SK-N-SH (cell line): ENCODE data around the gene AGBL1. TPM values are rescaled to one million over a fixed set of nuclear protein-coding genes. Genes with fewer than 3 reads are reported as not detected.

ENCODE experiments used
- CTCF ChIA-PET: fragments of 300-600, 350-600 bp; formaldehyde crosslinking; extraction: SDS; loops from one replicate; lab custom pipeline; 2021; lab: Yijun Ruan, JAX
- POLR2A ChIA-PET: fragments of 350-600 bp; sonication (Branson Sonifier 250); formaldehyde crosslinking; extraction: SDS; loops from one replicate; lab custom pipeline; 2020; ENCODE audit warnings: antibody characterized with exemption, inconsistent platforms; lab: Yijun Ruan, JAX
- DNase-seq: peaks from one replicate; pipeline ENCODE4 v3.0.0; 2012
- H2AFZ ChIP-seq: fragments of 200-600 bp; sonication (generic); 2 replicates; pipeline ENCODE4 v1.8.1; 2016; ENCODE audit warnings: antibody characterized with exemption, mild to moderate bottlenecking, low read depth
- H3F3A ChIP-seq: fragments of 200-600 bp; sonication (generic); replicated peaks from 2 replicates; pipeline ENCODE3; 2016; ENCODE audit warnings: antibody characterized with exemption, mild to moderate bottlenecking; ENCODE audit not compliant: insufficient read depth
- H3K27ac ChIP-seq, 2 experiments: fragments of 200-500 bp in 1 of 2; fragments of 200-600 bp in 1 of 2; sonication (Bioruptor generic) in 1 of 2; sonication (generic), shearing (Covaris generic) in 1 of 2; 2 replicates each; pipeline versions ENCODE4 v1.5.1 to v1.6.1; 2014 to 2016; ENCODE audit warnings: low read depth in 2 of 2, inconsistent platforms in 1 of 2, low read length in 1 of 2, mild to moderate bottlenecking in 1 of 2, mixed read lengths in 1 of 2
- H3K27me3 ChIP-seq: fragments of 200-600 bp; sonication (generic), shearing (Covaris generic); 2 replicates; pipeline ENCODE4 v1.6.1; 2016; ENCODE audit warnings: mixed run types; ENCODE audit not compliant: insufficient read depth
- H3K36me3 ChIP-seq, 2 experiments: fragments of 200-500 bp in 1 of 2; fragments of 200-600 bp in 1 of 2; sonication (Bioruptor generic) in 1 of 2; sonication (generic) in 1 of 2; replicated peaks in 1 of 2; 2 replicates each; pipeline versions ENCODE3 to v1.5.1; 2014 to 2016; ENCODE audit warnings: low read length in 1 of 2, mild to moderate bottlenecking in 1 of 2; ENCODE audit not compliant: insufficient read depth in 2 of 2, control insufficient read depth in 1 of 2
- H3K4me1 ChIP-seq, 2 experiments: fragments of 200-500 bp in 1 of 2; fragments of 200-600 bp in 1 of 2; sonication (Bioruptor generic) in 1 of 2; sonication (generic), shearing (Covaris generic) in 1 of 2; 2 replicates each; pipeline versions ENCODE4 v1.5.1 to v1.6.1; 2014 to 2016; ENCODE audit warnings: low read depth in 1 of 2, low read length in 1 of 2, mixed run types in 1 of 2; ENCODE audit not compliant: insufficient read depth in 2 of 2, control insufficient read depth in 1 of 2
- H3K4me2 ChIP-seq: fragments of 200-600 bp; sonication (generic), shearing (Covaris generic); 2 replicates; pipeline ENCODE4 v1.6.1; 2017; ENCODE audit warnings: mixed run types
- H3K4me3 ChIP-seq, 2 experiments: fragments of 200-500 bp in 1 of 2; fragments of 200-600 bp in 1 of 2; sonication (Bioruptor generic) in 1 of 2; sonication (generic), shearing (Covaris generic) in 1 of 2; 2 replicates each; pipeline versions ENCODE4 v1.5.1 to v1.8.1; 2014 to 2016; ENCODE audit warnings: low read depth in 2 of 2, inconsistent platforms in 1 of 2, low read length in 1 of 2, mild to moderate bottlenecking in 1 of 2, mixed read lengths in 1 of 2, moderate library complexity in 1 of 2
- H3K79me2 ChIP-seq: fragments of 200-600 bp; sonication (generic); 2 replicates; pipeline ENCODE4 v1.8.1; 2017; ENCODE audit warnings: mild to moderate bottlenecking; ENCODE audit not compliant: insufficient read depth
- H3K9ac ChIP-seq: fragments of 200-600 bp; sonication (generic); 2 replicates; pipeline ENCODE4 v1.6.1; 2017; ENCODE audit warnings: mixed run types
- H3K9me2 ChIP-seq: fragments of 200-600 bp; sonication (generic); 2 replicates; pipeline ENCODE4 v1.6.1; 2017; ENCODE audit warnings: mixed run types
- H3K9me3 ChIP-seq: fragments of 200-600 bp; sonication (generic); 2 replicates; pipeline ENCODE4 v1.6.1; 2017; ENCODE audit warnings: mixed run types, mild to moderate bottlenecking, moderate library complexity
- H4K20me1 ChIP-seq: fragments of 200-600 bp; sonication (generic); 2 replicates; pipeline ENCODE4 v1.6.1; 2017; ENCODE audit warnings: mild to moderate bottlenecking, mixed run types; ENCODE audit not compliant: insufficient read depth
- CHD2 ChIP-seq: fragments of 150-350 bp; IDR thresholded peaks from 2 replicates; pipeline ENCODE4 v1.6.1; 2018; ENCODE audit warnings: low read length; ENCODE audit not compliant: partially characterized antibody
- EZH2phosphoT487 ChIP-seq: fragments of 200-600 bp; sonication (generic); IDR thresholded peaks from 2 replicates; pipeline ENCODE4 v1.6.1; 2017; ENCODE audit warnings: low read depth, mixed run types, mild to moderate bottlenecking, antibody characterized with exemption, moderate library complexity, borderline replicate concordance
- FOXJ3 ChIP-seq: sonication (generic); formaldehyde crosslinking; IDR thresholded peaks from 2 replicates; pipeline ENCODE4 v1.5.1; 2020; ENCODE audit warnings: mild to moderate bottlenecking, missing genetic modification reagents
- GABPA ChIP-seq: IDR thresholded peaks from 2 replicates; pipeline ENCODE4 v1.4.0; 2012; ENCODE audit warnings: low read depth, mild to moderate bottlenecking
- JUND ChIP-seq: IDR thresholded peaks from 2 replicates; pipeline ENCODE4 v1.4.0; 2012
- MXI1 ChIP-seq: IDR thresholded peaks from 2 replicates; pipeline ENCODE4 v1.6.1; 2012; ENCODE audit warnings: mild to moderate bottlenecking, low read depth, low read length, improper control_type of control experiment
- NRF1 ChIP-seq: IDR thresholded peaks from 2 replicates; pipeline ENCODE4 v1.6.1; 2012; ENCODE audit warnings: low read depth, mild to moderate bottlenecking, low read length
- POLR2AphosphoS5 ChIP-seq: IDR thresholded peaks from 2 replicates; pipeline ENCODE4 v1.6.1; 2012; ENCODE audit warnings: low read depth, low read length
- RAD21 ChIP-seq: IDR thresholded peaks from 2 replicates; pipeline ENCODE4 v1.6.1; 2012; ENCODE audit warnings: mild to moderate bottlenecking, low read length
- RFX5 ChIP-seq: IDR thresholded peaks from 2 replicates; pipeline ENCODE4 v1.6.1; 2012; ENCODE audit warnings: mild to moderate bottlenecking, improper control_type of control experiment, low read length
- RXRA ChIP-seq: IDR thresholded peaks from 2 replicates; pipeline ENCODE4 v1.4.0; 2012; ENCODE audit warnings: low read depth, mild to moderate bottlenecking, borderline replicate concordance
- SIN3A ChIP-seq: IDR thresholded peaks from 2 replicates; pipeline ENCODE4 v1.6.1; 2012; ENCODE audit warnings: low read depth, mild to moderate bottlenecking, low read length, moderate library complexity, borderline replicate concordance
- SMC3 ChIP-seq: IDR thresholded peaks from 2 replicates; pipeline ENCODE4 v1.6.1; 2012; ENCODE audit warnings: low read depth, low read length, improper control_type of control experiment
- TAF1 ChIP-seq: IDR thresholded peaks from 2 replicates; pipeline ENCODE4 v1.6.1; 2012; ENCODE audit warnings: low read depth, mild to moderate bottlenecking, low read length, moderate library complexity, borderline replicate concordance
- TCF12 ChIP-seq: IDR thresholded peaks from 2 replicates; pipeline ENCODE4 v1.4.0; 2012
- TEAD4 ChIP-seq: IDR thresholded peaks from 2 replicates; pipeline ENCODE4 v1.4.0; 2012; ENCODE audit warnings: mild to moderate bottlenecking, borderline replicate concordance; ENCODE audit not compliant: insufficient read depth
- WGBS: methylation state at CpG from one replicate; pipeline ENCODE4 v1.1.6; 2017; ENCODE audit warnings: low lambda C conversion rate; 5-methylcytosine and 5-hydroxymethylcytosine counted together
- polyA plus RNA-seq, 3 experiments: library from polyadenylated mRNA; depleted of rRNA; stranded (reverse); fragments of >200 nt; gene quantifications; 2 replicates each; pipeline ENCODE4 v1.2.3, GENCODE V29; 2012
- TF ChIP-seq, protein P1 (sequence below): IDR thresholded peaks from 2 replicates; pipeline ENCODE4 v1.6.1; 2012; ENCODE audit warnings: mild to moderate bottlenecking, low read depth, low read length, moderate library complexity
- TF ChIP-seq, protein P2 (sequence below): IDR thresholded peaks from 2 replicates; pipeline ENCODE4 v1.4.0; 2012; ENCODE audit warnings: low read depth, borderline replicate concordance
- TF ChIP-seq, protein P3 (sequence below): fragments of 200-600 bp; sonication (generic); IDR thresholded peaks from 2 replicates; pipeline ENCODE4 v1.6.1; 2017; ENCODE audit warnings: antibody characterized with exemption, mild to moderate bottlenecking, moderate library complexity
- TF ChIP-seq, protein P4 (sequence below): fragments of 150-350 bp; IDR thresholded peaks from 2 replicates; pipeline ENCODE4 v1.6.1; 2016; ENCODE audit warnings: mild to moderate bottlenecking, low read depth, low read length

The AGBL1 gene
- polyA plus RNA-seq, 1 of the 3 experiments (the other 2 are of a cell fraction) = not detected

DNA sequence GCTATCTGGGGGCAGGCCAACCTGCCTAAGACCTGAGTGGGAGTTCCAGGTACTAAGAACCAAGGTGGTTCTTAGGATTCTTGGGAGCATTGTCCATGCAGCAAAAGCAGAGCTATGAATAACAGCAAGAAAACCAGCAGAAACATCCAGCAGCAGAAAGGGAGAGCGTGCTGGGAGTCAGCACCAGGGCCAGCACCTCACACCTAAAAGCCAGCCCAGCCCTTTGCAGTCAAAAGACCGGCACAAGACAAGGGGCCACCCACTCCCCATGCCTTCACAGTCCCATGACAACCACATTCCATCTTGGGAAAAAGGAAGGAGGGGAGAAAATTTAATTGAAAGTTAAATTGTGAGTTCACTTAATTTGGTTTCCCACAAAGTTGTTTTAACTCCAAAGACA, 364.9 kb downstream of the AGBL1 start:
- TF ChIP-seq RXRA = no peak
- no peak for TF ChIP-seq FOXJ3
- TF ChIP-seq, protein P1, sequence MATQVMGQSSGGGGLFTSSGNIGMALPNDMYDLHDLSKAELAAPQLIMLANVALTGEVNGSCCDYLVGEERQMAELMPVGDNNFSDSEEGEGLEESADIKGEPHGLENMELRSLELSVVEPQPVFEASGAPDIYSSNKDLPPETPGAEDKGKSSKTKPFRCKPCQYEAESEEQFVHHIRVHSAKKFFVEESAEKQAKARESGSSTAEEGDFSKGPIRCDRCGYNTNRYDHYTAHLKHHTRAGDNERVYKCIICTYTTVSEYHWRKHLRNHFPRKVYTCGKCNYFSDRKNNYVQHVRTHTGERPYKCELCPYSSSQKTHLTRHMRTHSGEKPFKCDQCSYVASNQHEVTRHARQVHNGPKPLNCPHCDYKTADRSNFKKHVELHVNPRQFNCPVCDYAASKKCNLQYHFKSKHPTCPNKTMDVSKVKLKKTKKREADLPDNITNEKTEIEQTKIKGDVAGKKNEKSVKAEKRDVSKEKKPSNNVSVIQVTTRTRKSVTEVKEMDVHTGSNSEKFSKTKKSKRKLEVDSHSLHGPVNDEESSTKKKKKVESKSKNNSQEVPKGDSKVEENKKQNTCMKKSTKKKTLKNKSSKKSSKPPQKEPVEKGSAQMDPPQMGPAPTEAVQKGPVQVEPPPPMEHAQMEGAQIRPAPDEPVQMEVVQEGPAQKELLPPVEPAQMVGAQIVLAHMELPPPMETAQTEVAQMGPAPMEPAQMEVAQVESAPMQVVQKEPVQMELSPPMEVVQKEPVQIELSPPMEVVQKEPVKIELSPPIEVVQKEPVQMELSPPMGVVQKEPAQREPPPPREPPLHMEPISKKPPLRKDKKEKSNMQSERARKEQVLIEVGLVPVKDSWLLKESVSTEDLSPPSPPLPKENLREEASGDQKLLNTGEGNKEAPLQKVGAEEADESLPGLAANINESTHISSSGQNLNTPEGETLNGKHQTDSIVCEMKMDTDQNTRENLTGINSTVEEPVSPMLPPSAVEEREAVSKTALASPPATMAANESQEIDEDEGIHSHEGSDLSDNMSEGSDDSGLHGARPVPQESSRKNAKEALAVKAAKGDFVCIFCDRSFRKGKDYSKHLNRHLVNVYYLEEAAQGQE = peak; percentile 60; the same call in 1 of the 2 replicates
- no peak for TF ChIP-seq TEAD4
- Histone ChIP-seq H3K9ac (no peak overlapping the region), H3K27ac (no peak overlapping the region), H2AFZ (no peak overlapping the region), H4K20me1 (no peaks in the 10 kb centered on the region), H3K27me3 (no peaks in the 10 kb centered on the region), H3K4me1 (no peaks in the 10 kb centered on the region), H3K9me2 (no peaks in the 10 kb centered on the region), H3F3A (no peaks in the 10 kb centered on the region), H3K79me2 (no peaks in the 10 kb centered on the region), H3K36me3 (no peaks in the 10 kb centered on the region), H3K9me3 (no peaks in the 10 kb centered on the region), H3K4me2 (no peak overlapping the region), H3K4me3 (no peak overlapping the region)
- ChIA-PET CTCF (no interaction called here), POLR2A (no interaction called here)
- DNase-seq = no peak
- WGBS = 21% methylated on average over 2 of the region's 2 CpGs

DNA sequence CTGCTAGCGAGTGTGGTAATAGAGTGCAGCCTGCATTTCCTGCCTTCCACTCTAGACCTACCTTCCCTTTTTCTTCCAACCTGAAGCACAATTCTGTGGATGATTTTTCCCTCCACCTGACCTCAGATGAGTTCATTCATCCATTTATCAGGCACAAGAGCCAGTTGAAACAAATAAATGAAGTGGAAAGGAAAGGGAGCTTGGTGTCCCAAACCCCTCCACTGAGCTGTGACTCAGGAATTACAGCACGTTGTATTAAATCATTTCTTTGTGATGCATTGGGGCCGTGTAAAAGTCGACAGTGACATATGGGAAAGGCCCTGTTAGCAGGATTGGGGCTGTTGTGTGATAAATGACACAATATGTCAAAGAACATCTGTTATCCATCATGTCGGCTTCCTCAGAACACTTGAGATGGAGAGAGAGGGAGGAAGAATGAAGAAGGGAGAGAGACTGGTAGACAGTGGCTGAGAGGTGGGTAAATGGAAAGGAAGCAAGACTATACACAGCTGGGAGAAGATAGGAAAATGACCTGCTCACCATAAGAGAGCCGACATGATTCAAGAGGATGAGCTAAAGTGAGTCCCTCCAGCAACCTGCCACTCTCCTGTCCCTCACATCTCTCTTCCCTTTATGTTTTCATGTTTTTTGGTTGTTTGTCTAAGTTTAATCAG, 366.0 kb downstream of the AGBL1 start:
- Histone ChIP-seq H3K9ac (no peak overlapping the region), H2AFZ (no peak overlapping the region), H3K36me3 (no peaks in the 10 kb centered on the region), H3K79me2 (no peaks in the 10 kb centered on the region), H3K4me3 (no peak overlapping the region), H4K20me1 (no peaks in the 10 kb centered on the region), H3K4me1 (no peaks in the 10 kb centered on the region), H3K9me3 (no peaks in the 10 kb centered on the region), H3K4me2 (no peak overlapping the region), H3K27ac (no peak overlapping the region), H3F3A (no peaks in the 10 kb centered on the region), H3K9me2 (no peaks in the 10 kb centered on the region), H3K27me3 (no peaks in the 10 kb centered on the region)
- TF ChIP-seq TCF12 (no peak), EZH2phosphoT487 (no peak), NRF1 (no peak), MXI1 (no peak), GABPA (no peak), POLR2AphosphoS5 (no peak), RFX5 (no peak), SMC3 (no peak), SIN3A (no peak), CHD2 (no peak), RAD21 (no peak), RXRA (no peak), JUND (no peak), TAF1 (no peak)
- TF ChIP-seq, protein P2, sequence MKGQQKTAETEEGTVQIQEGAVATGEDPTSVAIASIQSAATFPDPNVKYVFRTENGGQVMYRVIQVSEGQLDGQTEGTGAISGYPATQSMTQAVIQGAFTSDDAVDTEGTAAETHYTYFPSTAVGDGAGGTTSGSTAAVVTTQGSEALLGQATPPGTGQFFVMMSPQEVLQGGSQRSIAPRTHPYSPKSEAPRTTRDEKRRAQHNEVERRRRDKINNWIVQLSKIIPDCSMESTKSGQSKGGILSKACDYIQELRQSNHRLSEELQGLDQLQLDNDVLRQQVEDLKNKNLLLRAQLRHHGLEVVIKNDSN = no peak
- TF ChIP-seq, protein P3, sequence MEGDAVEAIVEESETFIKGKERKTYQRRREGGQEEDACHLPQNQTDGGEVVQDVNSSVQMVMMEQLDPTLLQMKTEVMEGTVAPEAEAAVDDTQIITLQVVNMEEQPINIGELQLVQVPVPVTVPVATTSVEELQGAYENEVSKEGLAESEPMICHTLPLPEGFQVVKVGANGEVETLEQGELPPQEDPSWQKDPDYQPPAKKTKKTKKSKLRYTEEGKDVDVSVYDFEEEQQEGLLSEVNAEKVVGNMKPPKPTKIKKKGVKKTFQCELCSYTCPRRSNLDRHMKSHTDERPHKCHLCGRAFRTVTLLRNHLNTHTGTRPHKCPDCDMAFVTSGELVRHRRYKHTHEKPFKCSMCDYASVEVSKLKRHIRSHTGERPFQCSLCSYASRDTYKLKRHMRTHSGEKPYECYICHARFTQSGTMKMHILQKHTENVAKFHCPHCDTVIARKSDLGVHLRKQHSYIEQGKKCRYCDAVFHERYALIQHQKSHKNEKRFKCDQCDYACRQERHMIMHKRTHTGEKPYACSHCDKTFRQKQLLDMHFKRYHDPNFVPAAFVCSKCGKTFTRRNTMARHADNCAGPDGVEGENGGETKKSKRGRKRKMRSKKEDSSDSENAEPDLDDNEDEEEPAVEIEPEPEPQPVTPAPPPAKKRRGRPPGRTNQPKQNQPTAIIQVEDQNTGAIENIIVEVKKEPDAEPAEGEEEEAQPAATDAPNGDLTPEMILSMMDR = no peak
- TF ChIP-seq, protein P4, sequence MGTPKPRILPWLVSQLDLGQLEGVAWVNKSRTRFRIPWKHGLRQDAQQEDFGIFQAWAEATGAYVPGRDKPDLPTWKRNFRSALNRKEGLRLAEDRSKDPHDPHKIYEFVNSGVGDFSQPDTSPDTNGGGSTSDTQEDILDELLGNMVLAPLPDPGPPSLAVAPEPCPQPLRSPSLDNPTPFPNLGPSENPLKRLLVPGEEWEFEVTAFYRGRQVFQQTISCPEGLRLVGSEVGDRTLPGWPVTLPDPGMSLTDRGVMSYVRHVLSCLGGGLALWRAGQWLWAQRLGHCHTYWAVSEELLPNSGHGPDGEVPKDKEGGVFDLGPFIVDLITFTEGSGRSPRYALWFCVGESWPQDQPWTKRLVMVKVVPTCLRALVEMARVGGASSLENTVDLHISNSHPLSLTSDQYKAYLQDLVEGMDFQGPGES = no peak
- WGBS = 13% methylated on average over 6 of the region's 6 CpGs
- ChIA-PET POLR2A (no interaction called here), CTCF (interaction anchor here (0.6 to 1.4 kb wide), 2 partner anchors 213 to 214 kb away, joined by 3 read pairs; no protein-coding TSS in a partner anchor)
- DNase-seq = no peak
